H9 (cell line): ENCODE data around the gene WWC2. TPM values are rescaled to one million over a fixed set of nuclear protein-coding genes. Genes with fewer than 3 reads are reported as not detected.
A peak's percentile ranks its signal among the peaks of the same experiment; 100 is the strongest.

Source experiments
- DNase-seq: peaks from one replicate; pipeline ENCODE4 v3.0.0-alpha.2; 2017
- H2AFZ ChIP-seq: one replicate; pipeline ENCODE4 v1.6.1; 2013; ENCODE audit warnings: mild to moderate bottlenecking, low read length, control low read depth, moderate library complexity
- H2AK5ac ChIP-seq: 2 replicates; pipeline ENCODE4 v1.6.1; 2013; ENCODE audit warnings: low read length, control low read depth, mixed read lengths; ENCODE audit not compliant: insufficient read length
- H2BK120ac ChIP-seq: one replicate; pipeline ENCODE4 v1.6.1; 2013; ENCODE audit warnings: low read depth, mild to moderate bottlenecking, low read length, control low read depth, inconsistent platforms; ENCODE audit not compliant: poor library complexity, severe bottlenecking
- H2BK12ac ChIP-seq: 2 replicates; pipeline ENCODE4 v1.6.1; 2013; ENCODE audit warnings: low read length, control low read depth, mixed read lengths, low read depth; ENCODE audit not compliant: insufficient read length
- H2BK15ac ChIP-seq: 2 replicates; pipeline ENCODE4 v1.6.1; 2013; ENCODE audit warnings: low read depth, low read length, control low read depth
- H2BK20ac ChIP-seq: one replicate; pipeline ENCODE4 v1.6.1; 2013; ENCODE audit warnings: low read depth, mild to moderate bottlenecking, low read length, control low read depth, inconsistent platforms; ENCODE audit not compliant: poor library complexity, severe bottlenecking
- H2BK5ac ChIP-seq: 2 replicates; pipeline ENCODE4 v1.6.1; 2013; ENCODE audit warnings: low read length, control low read depth, mixed read lengths; ENCODE audit not compliant: insufficient read length
- H3K14ac ChIP-seq: 2 replicates; pipeline ENCODE4 v1.6.1; 2013; ENCODE audit warnings: low read length, control low read depth; ENCODE audit not compliant: insufficient read depth
- H3K18ac ChIP-seq: 2 replicates; pipeline ENCODE4 v1.6.1; 2013; ENCODE audit warnings: low read depth, mild to moderate bottlenecking, mixed read lengths, low read length, control low read depth; ENCODE audit not compliant: insufficient read length
- H3K23ac ChIP-seq: 2 replicates; pipeline ENCODE4 v1.6.1; 2013; ENCODE audit warnings: low read length, control low read depth, mixed read lengths, low read depth; ENCODE audit not compliant: insufficient read length
- H3K23me2 ChIP-seq: 2 replicates; pipeline ENCODE4 v1.6.1; 2013; ENCODE audit warnings: low read depth, mild to moderate bottlenecking, mixed read lengths, low read length, control low read depth; ENCODE audit not compliant: insufficient read length, poor library complexity, severe bottlenecking
- H3K27ac ChIP-seq: 2 replicates; pipeline ENCODE4 v1.5.1; 2013; ENCODE audit warnings: low read length, control low read depth, mixed read lengths, low read depth; ENCODE audit not compliant: insufficient read length
- H3K27me3 ChIP-seq: 2 replicates; pipeline ENCODE4 v1.6.1; 2013; ENCODE audit warnings: low read length, control low read depth, inconsistent platforms; ENCODE audit not compliant: insufficient read depth
- H3K4ac ChIP-seq: 2 replicates; pipeline ENCODE4 v1.6.1; 2013; ENCODE audit warnings: low read depth, mild to moderate bottlenecking, control low read depth, inconsistent platforms, low read length, moderate library complexity
- H3K4me1 ChIP-seq: 2 replicates; pipeline ENCODE4 v1.6.1; 2013; ENCODE audit warnings: low read length, control low read depth, inconsistent platforms; ENCODE audit not compliant: insufficient read depth
- H3K4me2 ChIP-seq: 2 replicates; pipeline ENCODE4 v1.6.1; 2013; ENCODE audit warnings: low read length, control low read depth, mixed read lengths; ENCODE audit not compliant: insufficient read length, insufficient read depth
- H3K56ac ChIP-seq: 2 replicates; pipeline ENCODE4 v1.6.1; 2013; ENCODE audit warnings: low read depth, mild to moderate bottlenecking, mixed read lengths, low read length, control low read depth; ENCODE audit not compliant: insufficient read length
- H3K79me1 ChIP-seq: 2 replicates; pipeline ENCODE4 v1.6.1; 2013; ENCODE audit warnings: low read depth, mild to moderate bottlenecking, moderate library complexity, low read length, control low read depth, inconsistent platforms; ENCODE audit not compliant: insufficient read depth, poor library complexity, severe bottlenecking
- H3K79me2 ChIP-seq: 2 replicates; pipeline ENCODE4 v1.6.1; 2013; ENCODE audit warnings: low read length, control low read depth, inconsistent platforms; ENCODE audit not compliant: insufficient read depth
- H3K9ac ChIP-seq: 2 replicates; pipeline ENCODE4 v1.6.1; 2013; ENCODE audit warnings: low read length, control low read depth, mixed read lengths; ENCODE audit not compliant: insufficient read length; ENCODE audit errors: extremely low read depth
- H3K9me3 ChIP-seq: one replicate; pipeline ENCODE4 v1.6.1; 2013; ENCODE audit warnings: low read depth, low read length, inconsistent platforms; ENCODE audit not compliant: control insufficient read depth
- H3T11ph ChIP-seq: one replicate; pipeline ENCODE4 v1.6.1; 2013; ENCODE audit warnings: mild to moderate bottlenecking, low read length, control low read depth, inconsistent platforms
- H4K20me1 ChIP-seq: one replicate; pipeline ENCODE4 v1.6.1; 2013; ENCODE audit not compliant: control insufficient read depth, insufficient read length, insufficient read depth
- H4K5ac ChIP-seq: 2 replicates; pipeline ENCODE4 v1.6.1; 2013; ENCODE audit warnings: low read depth, mild to moderate bottlenecking, mixed read lengths, low read length, control low read depth; ENCODE audit not compliant: insufficient read length
- H4K8ac ChIP-seq: replicated peaks from 2 replicates; pipeline ENCODE4 v1.6.1; 2013; ENCODE audit warnings: low read length, control low read depth, mixed read lengths, low read depth; ENCODE audit not compliant: insufficient read length
- H4K91ac ChIP-seq: 2 replicates; pipeline ENCODE4 v1.6.1; 2013; ENCODE audit warnings: low read depth, mild to moderate bottlenecking, moderate library complexity, mixed read lengths, low read length, control low read depth; ENCODE audit not compliant: insufficient read length
- H3K27ac Mint-ChIP-seq, 3 experiments: 2 replicates in 2 of 3; 3 replicates in 1 of 3; pipeline ENCODE4 v1.8.0; 2020 to 2021; ENCODE audit warnings: mixed read lengths in 3 of 3, mild to moderate bottlenecking in 1 of 3, moderate library complexity in 1 of 3
- H3K27me3 Mint-ChIP-seq: 2 replicates; pipeline ENCODE4 v1.8.0; 2021; ENCODE audit warnings: low read depth, mild to moderate bottlenecking, moderate library complexity, mixed read lengths
- H3K36me3 Mint-ChIP-seq, 3 experiments: 2 replicates in 2 of 3; 3 replicates in 1 of 3; pipeline ENCODE4 v1.8.0; 2020 to 2021; ENCODE audit warnings: low read depth in 3 of 3, mixed read lengths in 3 of 3; ENCODE audit not compliant: insufficient read depth in 1 of 3
- H3K4me1 Mint-ChIP-seq, 2 experiments: 2 replicates each; pipeline ENCODE4 v1.8.0; 2020; ENCODE audit warnings: mixed read lengths in 2 of 2
- H3K4me3 Mint-ChIP-seq, 2 experiments: 2 replicates in 1 of 2; 3 replicates in 1 of 2; pipeline ENCODE4 v1.8.0; 2020 to 2021; ENCODE audit warnings: mild to moderate bottlenecking in 2 of 2, mixed read lengths in 2 of 2, moderate library complexity in 1 of 2
- H3K9me3 Mint-ChIP-seq, 2 experiments: 2 replicates in 1 of 2; 3 replicates in 1 of 2; pipeline ENCODE4 v1.8.0; 2020; ENCODE audit warnings: mild to moderate bottlenecking in 2 of 2, mixed read lengths in 2 of 2, moderate library complexity in 1 of 2
- WGBS: extraction: QIAGEN DNeasy Blood & Tissue Kit; methylation state at CpG from one replicate; pipeline ENCODE4 v1.1.7; 2013; ENCODE audit warnings: missing lambda C conversion rate, low lambda C conversion rate, mixed read lengths; ENCODE audit not compliant: insufficient read length; ENCODE audit errors: extremely low coverage; 5-methylcytosine and 5-hydroxymethylcytosine counted together
- total RNA-seq: library from RNA; stranded (reverse); gene quantifications from 2 replicates; pipeline ENCODE4 v1.2.1, GENCODE V29; 2021
- TF ChIP-seq, protein P1 (sequence below): fragments of 200-600 bp; sonication (generic); conservative IDR thresholded peaks from 3 replicates; pipeline ENCODE4 v1.8.0; 2021; ENCODE audit warnings: antibody characterized with exemption, mild to moderate bottlenecking

The WWC2 gene
- total RNA-seq, 1 experiment from 2014 or later = 106 TPM

DNA sequence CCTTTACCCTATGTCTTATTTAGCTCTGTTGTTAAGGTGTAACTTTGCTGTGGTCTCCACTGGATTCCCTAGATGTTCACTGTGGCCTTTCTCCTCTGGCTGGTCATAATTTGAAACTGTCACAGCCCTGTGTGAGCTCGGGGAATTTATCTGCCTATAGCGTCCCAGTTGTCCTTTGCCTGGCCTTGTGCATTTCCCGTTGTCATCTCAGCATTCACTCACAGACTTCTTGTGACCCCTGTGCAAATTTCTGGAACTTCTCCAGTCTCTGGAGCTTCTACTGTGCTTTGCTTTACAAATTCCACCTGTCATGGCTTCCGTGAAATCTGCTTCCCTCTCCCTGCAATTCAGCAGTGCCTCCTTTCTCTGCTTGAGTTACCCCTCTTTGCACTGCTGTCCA, 106.7 kb downstream of the WWC2 start:
- Histone ChIP-seq H3K23ac (no peak overlapping the region), H3K79me2 (peaks cover 2% of the 10 kb centered on the region; the same call in 1 of the 2 replicates), H2BK20ac (no peak overlapping the region), H3K27ac (no peak overlapping the region), H2BK120ac (no peak overlapping the region), H4K20me1 (no peaks in the 10 kb centered on the region), H3K14ac (no peak overlapping the region), H3K27me3 (no peaks in the 10 kb centered on the region), H3K4me2 (no peak overlapping the region), H3K18ac (no peak overlapping the region), H4K91ac (no peak overlapping the region), H4K5ac (no peak overlapping the region), H3K56ac (no peak overlapping the region), H2AFZ (no peak overlapping the region), H3K4ac (no peak overlapping the region), H2AK5ac (no peak overlapping the region), H3T11ph (no peak overlapping the region), H3K23me2 (no peaks in the 10 kb centered on the region), H4K8ac (no peak overlapping the region), H3K4me1 (no peaks in the 10 kb centered on the region), H3K9me3 (no peaks in the 10 kb centered on the region), H2BK15ac (no peak overlapping the region), H2BK12ac (no peak overlapping the region), H2BK5ac (no peak overlapping the region), H3K79me1 (peaks cover 8% of the 10 kb centered on the region), H3K9ac (no peak overlapping the region)
- H3K27me3 Mint-ChIP-seq = no peaks in the 10 kb centered on the region
- peaks cover 17 to 31% (median 27%) of the 10 kb centered on the region in 3 experiments; a peak in 6 of 7 replicates for H3K36me3 Mint-ChIP-seq
- H3K4me3 Mint-ChIP-seq = no peak overlapping the region
- H3K9me3 Mint-ChIP-seq = no peaks in the 10 kb centered on the region
- H3K27ac Mint-ChIP-seq = peak overlapping the region in 2 of 3 experiments; percentile 17 to 85; a peak in 3 of 7 replicates
- WGBS = no CpG with 5 or more reads among the region's 4 CpGs
- TF ChIP-seq, protein P1, sequence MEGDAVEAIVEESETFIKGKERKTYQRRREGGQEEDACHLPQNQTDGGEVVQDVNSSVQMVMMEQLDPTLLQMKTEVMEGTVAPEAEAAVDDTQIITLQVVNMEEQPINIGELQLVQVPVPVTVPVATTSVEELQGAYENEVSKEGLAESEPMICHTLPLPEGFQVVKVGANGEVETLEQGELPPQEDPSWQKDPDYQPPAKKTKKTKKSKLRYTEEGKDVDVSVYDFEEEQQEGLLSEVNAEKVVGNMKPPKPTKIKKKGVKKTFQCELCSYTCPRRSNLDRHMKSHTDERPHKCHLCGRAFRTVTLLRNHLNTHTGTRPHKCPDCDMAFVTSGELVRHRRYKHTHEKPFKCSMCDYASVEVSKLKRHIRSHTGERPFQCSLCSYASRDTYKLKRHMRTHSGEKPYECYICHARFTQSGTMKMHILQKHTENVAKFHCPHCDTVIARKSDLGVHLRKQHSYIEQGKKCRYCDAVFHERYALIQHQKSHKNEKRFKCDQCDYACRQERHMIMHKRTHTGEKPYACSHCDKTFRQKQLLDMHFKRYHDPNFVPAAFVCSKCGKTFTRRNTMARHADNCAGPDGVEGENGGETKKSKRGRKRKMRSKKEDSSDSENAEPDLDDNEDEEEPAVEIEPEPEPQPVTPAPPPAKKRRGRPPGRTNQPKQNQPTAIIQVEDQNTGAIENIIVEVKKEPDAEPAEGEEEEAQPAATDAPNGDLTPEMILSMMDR = no peak
- DNase-seq = no peak
- H3K4me1 Mint-ChIP-seq = peaks cover 22 to 25% of the 10 kb centered on the region in 2 experiments
